ENCODE measurements around the gene CEMP1. TPM values are rescaled to one million over a fixed set of nuclear protein-coding genes. Genes with fewer than 3 reads are reported as not detected.

The CEMP1 gene
- total RNA-seq, 1 donor: not detected

GRCh38 chr16:2511996-2512734, 19.0 kb downstream of the CEMP1 start:
- DNase-seq (ENCODE audit: low read depth): no peak
- no peak overlapping the region for H3K4me3 ChIP-seq (ENCODE audit: low read depth, low read length)
- TF ChIP-seq CTCF (IDR thresholded peaks at IDR 0.05; ENCODE audit: insufficient read depth, low read length): no peak

GRCh38 chr16:2511128-2511800, 19.9 kb downstream of the CEMP1 start:
- peak; percentile 65 for DNase-seq (ENCODE audit: low read depth)
- no peak overlapping the region for H3K4me3 ChIP-seq (ENCODE audit: low read depth, low read length)
- TF ChIP-seq CTCF (IDR thresholded peaks at IDR 0.05; ENCODE audit: insufficient read depth, low read length): no peak

- DNase-seq (ENCODE audit: low read depth): no peak
- TF ChIP-seq CTCF (IDR thresholded peaks at IDR 0.05; ENCODE audit: insufficient read depth, low read length): no peak
Observed at GRCh38 chr16:2508722-2509400, 22.3 kb downstream of the CEMP1 start.

GRCh38 chr16:2507665-2508064, 23.5 kb downstream of the CEMP1 start:
- DNase-seq (ENCODE audit: low read depth): no peak
- no peak overlapping the region for H3K4me3 ChIP-seq (ENCODE audit: low read depth, low read length)
- no peak for TF ChIP-seq CTCF (IDR thresholded peaks at IDR 0.05; ENCODE audit: insufficient read depth, low read length)

More at GRCh38 chr16:2508722-2509400, 22.3 kb downstream of the CEMP1 start:
- H3K4me3 ChIP-seq (ENCODE audit: low read depth, low read length): no peak overlapping the region

- H3K4me3 ChIP-seq (ENCODE audit: low read depth, low read length): no peak overlapping the region
- no peak for DNase-seq (ENCODE audit: low read depth)
- no peak for TF ChIP-seq CTCF (IDR thresholded peaks at IDR 0.05; ENCODE audit: insufficient read depth, low read length)
Observed at GRCh38 chr16:2507052-2507659, 24.1 kb downstream of the CEMP1 start.

- no peak for TF ChIP-seq CTCF (IDR thresholded peaks at IDR 0.05; ENCODE audit: insufficient read depth, low read length)
- H3K4me3 ChIP-seq (ENCODE audit: low read depth, low read length): no peak overlapping the region
- no peak for DNase-seq (ENCODE audit: low read depth)
Observed at GRCh38 chr16:2505695-2506094, 25.5 kb downstream of the CEMP1 start.
